Left ventricle myocardium inferior (tissue), 1 donor: ENCODE measurements around the gene BCAN. TPM values are rescaled to one million over a fixed set of nuclear protein-coding genes. Genes with fewer than 3 reads are reported as not detected.

Experiments used
- DNase-seq: peaks from one replicate; pipeline ENCODE4 v3.0.0-alpha.2; 2020
- H3K27ac ChIP-seq: fragments of 200-600 bp; replicated peaks from 2 replicates; pipeline ENCODE4 v1.8.0; 2021
- H3K27me3 ChIP-seq: fragments of 200-600 bp; 2 replicates; pipeline ENCODE4 v1.8.0; 2021; ENCODE audit warnings: low read depth
- H3K36me3 ChIP-seq: fragments of 200-600 bp; 2 replicates; pipeline ENCODE4 v1.8.0; 2021
- H3K4me1 ChIP-seq: fragments of 200-600 bp; 2 replicates; pipeline ENCODE4 v1.8.0; 2021
- H3K4me3 ChIP-seq: fragments of 200-600 bp; 2 replicates; pipeline ENCODE4 v1.8.0; 2021; ENCODE audit warnings: mild to moderate bottlenecking, moderate library complexity
- H3K9me3 ChIP-seq: fragments of 200-600 bp; replicated peaks from 2 replicates; pipeline ENCODE4 v1.8.0; 2021
- intact Hi-C: fragments of 100-400 bp; cut with micrococcal nuclease; formaldehyde crosslinking; loops from one replicate; pipeline ENCODE4 v1.11.0; 2022
- total RNA-seq: library from RNA; stranded (reverse); fragmentation: NEBNext Ultra II Directional; extraction: Animal tissue kit (Norgen Biotek cat#: 25700); gene quantifications from one replicate; pipeline ENCODE4 v1.2.1, GENCODE V29; 2021
- TF ChIP-seq, protein P1 (sequence below): fragments of 200-600 bp; IDR thresholded peaks from 2 replicates; pipeline ENCODE4 v1.8.0; 2021; ENCODE audit warnings: antibody characterized with exemption, mild to moderate bottlenecking, borderline replicate concordance
- donor health status: DM: no; HTN: yes; CAD: no; lungs with severe emphysema.

Gene BCAN
- total RNA-seq, 1 donor from 2014 or later: 0.05 TPM

GRCh38 chr1:156676820-156677615 lies 35.1 kb downstream of the BCAN start, which contains the start of gene NES:
Gene NES (minus strand): TSS chr1:156677407. CDS start chr1:156677264, 143 bp downstream.
- peak within 1 kb of the TSS; percentile 90 for H3K4me3 ChIP-seq
- intact Hi-C loops: loop anchor here (2.0 kb wide), 1 partner anchor 16 kb away; no protein-coding TSS in a partner anchor
- peaks cover 58% of the 10 kb centered on the region for H3K4me1 ChIP-seq
- peak within 1 kb of the TSS; percentile 96 for H3K27ac ChIP-seq
- peaks cover 27% of the 10 kb centered on the region for H3K36me3 ChIP-seq
- no peaks in the 10 kb centered on the region for H3K9me3 ChIP-seq
- H3K27me3 ChIP-seq: peaks cover 10% of the 10 kb centered on the region
- TF ChIP-seq, protein P1, sequence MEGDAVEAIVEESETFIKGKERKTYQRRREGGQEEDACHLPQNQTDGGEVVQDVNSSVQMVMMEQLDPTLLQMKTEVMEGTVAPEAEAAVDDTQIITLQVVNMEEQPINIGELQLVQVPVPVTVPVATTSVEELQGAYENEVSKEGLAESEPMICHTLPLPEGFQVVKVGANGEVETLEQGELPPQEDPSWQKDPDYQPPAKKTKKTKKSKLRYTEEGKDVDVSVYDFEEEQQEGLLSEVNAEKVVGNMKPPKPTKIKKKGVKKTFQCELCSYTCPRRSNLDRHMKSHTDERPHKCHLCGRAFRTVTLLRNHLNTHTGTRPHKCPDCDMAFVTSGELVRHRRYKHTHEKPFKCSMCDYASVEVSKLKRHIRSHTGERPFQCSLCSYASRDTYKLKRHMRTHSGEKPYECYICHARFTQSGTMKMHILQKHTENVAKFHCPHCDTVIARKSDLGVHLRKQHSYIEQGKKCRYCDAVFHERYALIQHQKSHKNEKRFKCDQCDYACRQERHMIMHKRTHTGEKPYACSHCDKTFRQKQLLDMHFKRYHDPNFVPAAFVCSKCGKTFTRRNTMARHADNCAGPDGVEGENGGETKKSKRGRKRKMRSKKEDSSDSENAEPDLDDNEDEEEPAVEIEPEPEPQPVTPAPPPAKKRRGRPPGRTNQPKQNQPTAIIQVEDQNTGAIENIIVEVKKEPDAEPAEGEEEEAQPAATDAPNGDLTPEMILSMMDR: peak; percentile 16
- DNase-seq: peak; percentile 84

GRCh38 chr1:156677616-156678596 lies 36.0 kb downstream of the BCAN start:
- Histone ChIP-seq H3K9me3 (no peaks in the 10 kb centered on the region), H3K36me3 (peaks cover 18% of the 10 kb centered on the region), H3K27me3 (peaks cover 11% of the 10 kb centered on the region), H3K4me3 (peak overlapping the region; percentile 90), H3K4me1 (peaks cover 49% of the 10 kb centered on the region), H3K27ac (peak overlapping the region; percentile 96)
- TF ChIP-seq, protein P1: peak; percentile 89
- intact Hi-C loops: loop anchor here (2.0 kb wide), 1 partner anchor 17 kb away; no protein-coding TSS in a partner anchor
- peak; percentile 74 for DNase-seq

- no peaks in the 10 kb centered on the region for H3K9me3 ChIP-seq
- H3K36me3 ChIP-seq: peaks cover 3% of the 10 kb centered on the region
- no peak overlapping the region for H3K27ac ChIP-seq
- H3K4me3 ChIP-seq: no peak overlapping the region
- H3K4me1 ChIP-seq: peaks cover 27% of the 10 kb centered on the region
- TF ChIP-seq, protein P1: no peak
- DNase-seq: no peak
- H3K27me3 ChIP-seq: peaks cover 31% of the 10 kb centered on the region
- intact Hi-C loops: no loop called here
Measured at GRCh38 chr1:156680056-156680455, 38.1 kb downstream of the BCAN start.

DNA sequence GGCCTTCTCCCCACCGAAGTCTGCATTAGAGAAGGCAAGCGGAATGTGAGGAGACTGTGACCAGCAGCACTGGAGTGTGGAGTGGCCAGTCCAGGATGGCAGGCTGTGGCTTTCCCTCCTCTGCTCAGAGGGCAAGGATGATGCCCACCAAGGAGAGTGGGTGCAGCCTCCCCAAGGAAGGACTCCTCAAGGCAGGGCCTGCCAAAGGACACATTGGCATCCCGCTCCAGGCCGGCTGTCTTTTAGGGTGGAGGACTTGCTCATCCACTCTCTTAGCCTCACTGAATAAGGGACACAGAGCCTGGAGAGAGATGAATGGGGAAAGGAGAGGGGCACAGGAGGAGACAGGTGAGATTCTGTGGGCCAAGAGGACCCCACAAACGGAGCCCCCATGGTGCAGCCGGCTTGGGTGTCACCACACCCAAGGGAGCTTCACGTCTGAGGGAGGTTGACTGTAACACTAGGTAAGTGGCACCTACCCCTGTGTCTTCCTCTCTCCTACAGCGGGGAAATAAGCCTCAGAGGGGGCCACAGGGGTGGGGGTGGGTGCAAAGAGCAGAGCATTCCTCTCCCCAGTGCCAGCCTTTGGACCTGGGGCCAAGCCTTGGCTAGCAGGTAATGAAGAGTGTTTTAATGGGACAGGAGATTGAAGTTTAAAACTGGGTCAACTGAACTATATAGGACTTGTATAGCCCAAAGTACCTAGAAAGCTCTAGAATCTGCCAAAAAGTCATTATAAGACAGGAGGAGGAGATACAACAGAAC lies 39.5 kb downstream of the BCAN start:
- TF ChIP-seq, protein P1: no peak
- Histone ChIP-seq H3K27ac (no peak overlapping the region), H3K9me3 (no peaks in the 10 kb centered on the region), H3K4me3 (no peak overlapping the region), H3K27me3 (peaks cover 44% of the 10 kb centered on the region), H3K36me3 (no peaks in the 10 kb centered on the region), H3K4me1 (peaks cover 14% of the 10 kb centered on the region)
- DNase-seq: no peak
- intact Hi-C loops: no loop called here
